ENCODE measurements around the gene PLEKHA7. TPM values are rescaled to one million over a fixed set of nuclear protein-coding genes. Genes with fewer than 3 reads are reported as not detected.

PLEKHA7 gene
- total RNA-seq, 4 donors from 2014 or later, result 23.6 to 47.5 (median 32.7) TPM

DNA sequence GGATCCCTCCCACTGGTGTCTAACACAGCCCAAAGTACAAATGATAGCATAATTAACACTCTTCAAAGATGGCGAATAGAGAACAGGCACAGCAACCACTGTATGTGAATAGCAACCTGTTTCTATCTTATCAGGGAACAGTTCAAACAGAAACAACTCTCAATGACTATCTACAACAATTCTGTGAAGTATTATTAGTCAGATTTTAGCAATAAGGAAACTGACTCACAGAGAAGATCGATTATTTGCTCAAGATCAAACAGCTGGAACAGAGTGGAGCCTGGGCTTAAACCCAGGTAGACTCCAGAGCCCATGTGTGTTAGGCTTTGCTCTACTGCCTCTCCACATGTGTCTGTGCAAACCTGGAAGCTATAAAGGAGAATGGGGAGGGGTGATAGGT lies 187.1 kb downstream of the PLEKHA7 start:
- H3K36me3 ChIP-seq, result peaks cover 6% of the 10 kb centered on the region
- no peaks in the 10 kb centered on the region for H3K27me3 ChIP-seq
- no peak for DNase-seq (ENCODE audit: low spot score in 2 of 2)
- H3K4me1 ChIP-seq, result no peaks in the 10 kb centered on the region
- TF ChIP-seq, protein P1, sequence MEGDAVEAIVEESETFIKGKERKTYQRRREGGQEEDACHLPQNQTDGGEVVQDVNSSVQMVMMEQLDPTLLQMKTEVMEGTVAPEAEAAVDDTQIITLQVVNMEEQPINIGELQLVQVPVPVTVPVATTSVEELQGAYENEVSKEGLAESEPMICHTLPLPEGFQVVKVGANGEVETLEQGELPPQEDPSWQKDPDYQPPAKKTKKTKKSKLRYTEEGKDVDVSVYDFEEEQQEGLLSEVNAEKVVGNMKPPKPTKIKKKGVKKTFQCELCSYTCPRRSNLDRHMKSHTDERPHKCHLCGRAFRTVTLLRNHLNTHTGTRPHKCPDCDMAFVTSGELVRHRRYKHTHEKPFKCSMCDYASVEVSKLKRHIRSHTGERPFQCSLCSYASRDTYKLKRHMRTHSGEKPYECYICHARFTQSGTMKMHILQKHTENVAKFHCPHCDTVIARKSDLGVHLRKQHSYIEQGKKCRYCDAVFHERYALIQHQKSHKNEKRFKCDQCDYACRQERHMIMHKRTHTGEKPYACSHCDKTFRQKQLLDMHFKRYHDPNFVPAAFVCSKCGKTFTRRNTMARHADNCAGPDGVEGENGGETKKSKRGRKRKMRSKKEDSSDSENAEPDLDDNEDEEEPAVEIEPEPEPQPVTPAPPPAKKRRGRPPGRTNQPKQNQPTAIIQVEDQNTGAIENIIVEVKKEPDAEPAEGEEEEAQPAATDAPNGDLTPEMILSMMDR (IDR thresholded peaks at IDR 0.05), result no peak
- TF ChIP-seq EP300 (IDR thresholded peaks at IDR 0.05) (no peak), POLR2AphosphoS5 (IDR thresholded peaks at IDR 0.05) (no peak), POLR2A (IDR thresholded peaks at IDR 0.05) (no peak)
- H3K4me3 ChIP-seq, result no peak overlapping the region
- H3K27ac ChIP-seq, result no peak overlapping the region
- WGBS, result 73% methylated on average over 2 of the region's 2 CpGs
- H3K9me3 ChIP-seq, result no peaks in the 10 kb centered on the region

DNA sequence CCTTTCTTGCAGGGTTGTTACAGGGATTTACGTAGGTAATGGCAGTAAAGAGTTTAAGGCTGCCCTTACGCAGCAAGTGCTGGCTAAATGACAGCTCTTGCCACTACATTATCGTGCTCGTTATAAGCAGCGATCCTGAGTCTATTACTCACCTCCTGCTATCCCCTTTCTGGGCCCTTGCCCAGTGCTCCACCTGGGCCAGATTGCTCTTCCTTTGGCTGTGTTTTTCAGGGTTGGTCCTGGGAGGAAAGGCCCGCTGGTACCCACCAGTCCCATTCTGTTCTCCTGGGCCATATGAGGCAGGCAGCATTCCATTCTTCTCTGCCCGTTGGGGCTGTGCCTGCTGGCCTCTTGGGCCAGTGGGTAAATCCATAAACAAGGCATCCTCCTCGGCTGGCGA lies 188.2 kb downstream of the PLEKHA7 start:
- peak in 1 of 2 donors; percentile 42 for DNase-seq (ENCODE audit: low spot score in 2 of 2)
- WGBS, result 69% methylated on average over 9 of the region's 9 CpGs
- Histone ChIP-seq H3K4me3 (no peak overlapping the region), H3K36me3 (peaks cover 6% of the 10 kb centered on the region), H3K9me3 (no peaks in the 10 kb centered on the region), H3K4me1 (peaks cover 4% of the 10 kb centered on the region), H3K27me3 (no peaks in the 10 kb centered on the region), H3K27ac (no peak overlapping the region)
- TF ChIP-seq POLR2AphosphoS5 (IDR thresholded peaks at IDR 0.05) (no peak), POLR2A (IDR thresholded peaks at IDR 0.05) (no peak), EP300 (IDR thresholded peaks at IDR 0.05) (no peak)
- TF ChIP-seq, protein P1 (IDR thresholded peaks at IDR 0.05), result no peak

DNA sequence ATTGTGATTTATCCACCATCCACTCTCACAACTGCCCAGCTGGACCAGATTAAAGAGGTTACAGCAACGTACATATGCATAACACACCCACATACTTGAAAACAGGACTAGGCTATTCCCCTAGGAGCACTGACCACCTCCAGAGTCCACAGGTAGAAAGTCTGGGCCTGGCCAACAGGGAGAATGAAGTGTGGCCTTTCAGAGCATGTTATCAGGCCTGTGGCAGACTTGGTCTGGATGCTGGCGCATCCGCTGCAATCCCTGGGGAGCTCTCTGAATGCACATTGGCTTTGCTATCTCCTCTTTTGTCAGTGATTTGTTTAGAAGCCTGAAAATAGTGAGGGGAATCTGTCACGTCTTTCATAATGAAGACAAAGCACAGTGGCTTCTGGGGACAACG lies 189.1 kb downstream of the PLEKHA7 start:
- TF ChIP-seq EP300 (IDR thresholded peaks at IDR 0.05) (no peak), POLR2A (IDR thresholded peaks at IDR 0.05) (no peak), POLR2AphosphoS5 (IDR thresholded peaks at IDR 0.05) (no peak)
- TF ChIP-seq, protein P1 (IDR thresholded peaks at IDR 0.05), result no peak
- no peaks in the 10 kb centered on the region for H3K27me3 ChIP-seq
- no peak overlapping the region for H3K27ac ChIP-seq
- no peaks in the 10 kb centered on the region for H3K9me3 ChIP-seq
- peaks cover 12% of the 10 kb centered on the region for H3K4me1 ChIP-seq
- peak in 1 of 2 donors; percentile 10 for DNase-seq (ENCODE audit: low spot score in 2 of 2)
- WGBS, result 76% methylated on average over 5 of the region's 5 CpGs
- no peak overlapping the region for H3K4me3 ChIP-seq
- peaks cover 6% of the 10 kb centered on the region for H3K36me3 ChIP-seq

- TF ChIP-seq EP300 (IDR thresholded peaks at IDR 0.05), result no peak
- TF ChIP-seq, protein P1 (IDR thresholded peaks at IDR 0.05), result peak; percentile 70 to 86
- Histone ChIP-seq H3K27me3 (no peaks in the 10 kb centered on the region), H3K9me3 (no peaks in the 10 kb centered on the region), H3K4me1 (peaks cover 19% of the 10 kb centered on the region), H3K27ac (peak overlapping the region; percentile 0), H3K4me3 (no peak overlapping the region), H3K36me3 (peaks cover 7% of the 10 kb centered on the region)
- DNase-seq (ENCODE audit: low spot score in 2 of 2), result peak; percentile 82 to 86
- WGBS, result 31% methylated on average over 8 of the region's 8 CpGs
These were observed 193.7 kb downstream of the PLEKHA7 start for GRCh38 chr11:16820324-16821092.

GRCh38 chr11:16818284-16818683 lies 195.9 kb downstream of the PLEKHA7 start:
- no peaks in the 10 kb centered on the region for H3K9me3 ChIP-seq
- peaks cover 7% of the 10 kb centered on the region for H3K36me3 ChIP-seq
- 85% methylated on average over 4 of the region's 4 CpGs for WGBS
- peaks cover 36% of the 10 kb centered on the region for H3K4me1 ChIP-seq
- H3K4me3 ChIP-seq, result no peak overlapping the region
- DNase-seq (ENCODE audit: low spot score in 2 of 2), result peak in 1 of 2 donors; percentile 11
- TF ChIP-seq EP300 (IDR thresholded peaks at IDR 0.05) (no peak), POLR2AphosphoS5 (IDR thresholded peaks at IDR 0.05) (no peak), POLR2A (IDR thresholded peaks at IDR 0.05) (no peak)
- TF ChIP-seq, protein P1 (IDR thresholded peaks at IDR 0.05), result no peak
- H3K27ac ChIP-seq, result no peak overlapping the region
- H3K27me3 ChIP-seq, result no peaks in the 10 kb centered on the region

All from suprapubic skin (tissue), 4 donors.